Activated CD4-positive, alpha-beta T cell treated with anti-CD3 and anti-CD28 coated beads, Interleukin-2, amount 50 U/mL, for 48 hours (primary cell): ENCODE data around the gene KCNJ11.

Source experiments
- DNase-seq, 2 experiments: peaks; one replicate each; pipeline ENCODE4 v3.0.0-alpha.2; 2020

Gene KCNJ11

DNA sequence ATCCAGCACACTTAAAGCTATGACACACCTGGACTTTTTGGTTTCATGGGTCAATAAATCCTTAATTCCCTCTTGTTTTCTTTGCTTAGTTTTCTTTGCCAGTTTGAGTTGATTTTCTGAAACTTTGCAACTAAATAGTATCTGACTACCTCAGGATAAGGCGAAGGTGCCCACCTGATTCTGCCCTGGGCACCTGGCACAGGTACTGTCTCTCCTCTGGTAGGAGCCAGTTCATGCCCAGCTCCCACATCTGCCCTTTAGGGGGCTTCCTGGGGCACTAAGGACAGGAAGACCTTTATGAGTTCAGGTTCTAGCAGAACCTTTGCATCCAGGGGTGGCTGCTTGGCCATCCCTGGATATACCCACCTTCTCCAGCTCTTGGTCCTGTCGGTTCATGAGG, 19.6 kb upstream of the KCNJ11 start:
- DNase-seq: no peak

DNA sequence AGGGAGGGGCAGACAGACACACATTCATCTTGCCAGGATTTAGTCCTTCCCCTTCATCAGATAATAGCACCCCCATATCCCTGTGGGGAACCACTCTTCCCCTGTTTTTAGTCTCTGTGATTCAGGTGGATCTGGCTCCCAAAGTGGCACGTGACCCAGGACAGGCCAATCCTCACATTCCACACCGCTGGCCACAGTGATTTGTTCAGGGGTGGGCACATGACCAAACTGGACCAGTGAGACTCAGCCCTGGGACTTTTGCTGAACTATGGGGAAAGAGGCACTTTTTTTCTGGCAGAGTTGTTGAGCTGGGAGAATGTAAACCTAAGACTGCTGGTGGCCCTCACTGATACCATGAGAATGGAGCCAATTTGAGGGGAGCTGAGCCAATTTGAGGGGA, 19.1 kb upstream of the KCNJ11 start:
- no peak for DNase-seq

GRCh38 chr11:17406818-17407149, 18.3 kb upstream of the KCNJ11 start:
- DNase-seq: no peak

GRCh38 chr11:17406082-17406817, 17.8 kb upstream of the KCNJ11 start:
- DNase-seq: no peak

DNA sequence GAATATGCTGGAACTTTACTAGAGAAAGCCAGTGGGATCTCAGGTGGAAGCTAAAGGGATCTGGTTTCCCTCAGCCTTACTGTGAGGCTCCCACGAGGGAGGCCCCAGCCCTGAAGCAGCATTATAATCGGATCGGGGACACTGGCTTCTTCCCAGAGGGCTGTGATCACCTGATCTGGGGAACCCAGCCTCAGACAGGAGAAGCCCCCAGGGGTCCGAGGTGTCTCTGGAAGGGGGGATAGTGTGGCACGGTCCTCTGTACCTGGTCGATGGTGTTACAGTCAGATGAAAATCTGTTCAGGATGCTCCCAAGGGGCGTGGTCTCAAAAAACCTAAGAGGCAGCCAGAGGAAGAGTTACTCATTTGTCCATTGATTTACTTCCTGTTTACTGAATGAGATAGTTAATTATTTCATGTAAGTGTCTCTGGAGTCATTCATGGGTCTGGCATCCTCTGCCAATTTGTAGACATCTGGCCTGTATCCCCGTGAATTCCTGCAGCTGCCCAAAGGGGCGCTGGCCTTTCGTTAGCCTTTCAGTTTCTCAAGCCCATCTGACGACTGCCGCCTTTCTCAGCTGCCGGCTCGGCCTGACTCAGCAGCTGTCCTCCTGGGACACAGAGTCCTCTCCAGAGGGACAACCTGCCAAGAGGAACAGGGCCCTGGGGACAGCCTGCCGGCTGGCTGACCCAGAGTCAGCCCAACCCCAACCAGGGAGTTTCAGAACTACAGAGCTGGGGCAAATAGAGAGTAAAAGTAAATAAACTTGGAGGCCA, 17.0 kb upstream of the KCNJ11 start:
- DNase-seq: no peak

DNA sequence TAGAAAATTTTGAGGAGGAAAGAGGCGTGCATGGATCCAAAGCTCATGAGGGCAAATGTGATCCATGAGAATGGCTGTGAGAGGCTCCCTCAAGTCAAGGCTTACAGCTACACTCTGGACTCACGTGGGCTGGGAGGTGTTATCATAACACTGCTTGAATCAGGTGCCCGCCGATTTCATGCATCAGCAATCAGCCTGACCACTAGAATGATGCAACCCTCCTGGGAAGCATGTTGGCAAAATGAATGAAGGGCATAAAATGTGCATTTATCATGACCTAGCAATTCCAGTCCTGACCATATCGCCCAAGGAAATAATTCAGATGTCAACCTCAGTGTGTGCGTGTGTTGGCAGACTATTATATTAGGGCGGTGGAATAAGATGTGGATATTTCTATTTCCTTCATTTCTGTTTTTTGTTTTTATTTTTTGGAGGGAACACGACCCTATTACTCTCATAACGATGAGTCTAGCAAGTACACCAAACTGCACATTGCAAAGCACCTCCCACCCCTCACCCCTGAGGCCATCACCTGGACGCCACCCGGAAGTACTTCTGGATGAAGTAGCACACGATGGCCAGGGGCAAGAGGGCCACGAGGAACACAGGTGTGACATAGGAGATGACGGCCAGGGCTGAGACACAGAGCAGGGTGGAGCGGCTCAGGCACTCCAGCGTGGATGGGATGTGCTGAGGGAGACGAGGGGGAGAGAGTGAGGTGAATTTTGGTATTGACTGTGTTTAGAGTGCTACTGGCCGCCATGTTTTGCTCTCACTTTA, 15.7 kb upstream of the KCNJ11 start:
- no peak for DNase-seq

- no peak for DNase-seq
Observed at GRCh38 chr11:17402486-17402885, 14.0 kb upstream of the KCNJ11 start.

DNA sequence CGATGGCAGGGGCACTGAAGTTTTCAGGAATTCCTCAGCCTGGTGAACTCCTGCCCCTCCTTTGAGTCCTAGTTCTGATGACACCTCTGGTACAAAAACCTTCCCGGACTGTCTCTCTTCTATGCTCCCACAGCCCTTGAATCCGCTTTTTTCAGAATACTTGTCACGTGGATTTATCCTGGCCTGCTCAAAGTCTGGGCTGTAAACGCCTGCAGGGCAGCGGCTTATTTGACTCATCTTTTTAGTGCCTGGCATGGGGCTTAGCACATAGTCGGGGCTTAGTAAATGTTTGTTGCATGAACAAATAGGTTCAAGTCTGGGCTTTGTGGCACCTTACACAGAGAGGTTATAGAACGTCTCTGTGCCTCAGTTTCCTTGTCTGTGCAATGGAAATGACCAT, 13.4 kb upstream of the KCNJ11 start:
- no peak for DNase-seq

GRCh38 chr11:17401316-17401715, 12.9 kb upstream of the KCNJ11 start:
- DNase-seq: no peak

DNA sequence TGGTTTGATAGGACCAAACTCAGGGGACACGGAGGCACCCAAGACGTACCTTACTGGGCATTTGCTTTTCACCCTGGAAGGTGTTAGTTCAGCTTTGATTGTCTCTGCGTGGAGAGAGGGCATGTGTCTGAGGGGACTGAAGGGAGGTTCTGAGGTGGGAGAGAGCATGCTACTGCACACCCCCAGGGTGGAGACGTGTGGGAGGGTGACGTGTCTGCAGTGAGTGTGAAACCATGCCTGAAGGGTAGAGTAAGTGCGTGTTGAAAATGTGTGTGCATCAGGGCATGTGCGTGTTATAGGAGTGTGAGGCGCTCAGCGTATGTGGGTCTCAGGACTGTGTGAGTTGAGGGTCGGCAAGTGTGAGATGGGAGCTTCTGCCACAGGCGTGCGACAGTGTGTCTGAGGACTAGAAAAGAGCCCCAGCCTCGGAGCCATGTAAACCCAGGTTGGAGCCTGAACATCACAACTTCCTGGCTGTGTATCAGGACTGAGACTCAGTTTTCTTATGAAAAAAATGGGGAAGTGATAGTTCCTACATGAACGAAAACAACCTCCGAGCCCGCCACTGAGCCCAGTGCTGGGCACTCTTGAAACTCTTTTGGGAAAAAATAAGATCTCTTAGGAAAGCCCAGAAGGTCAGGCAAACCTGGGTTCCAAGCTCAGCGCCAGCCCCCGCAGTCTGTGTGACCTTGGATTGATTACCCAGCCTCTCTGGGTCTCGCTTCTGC, 11.8 kb upstream of the KCNJ11 start:
- DNase-seq: no peak

- DNase-seq: no peak
Observed at GRCh38 chr11:17399236-17399635, 10.8 kb upstream of the KCNJ11 start.

DNA sequence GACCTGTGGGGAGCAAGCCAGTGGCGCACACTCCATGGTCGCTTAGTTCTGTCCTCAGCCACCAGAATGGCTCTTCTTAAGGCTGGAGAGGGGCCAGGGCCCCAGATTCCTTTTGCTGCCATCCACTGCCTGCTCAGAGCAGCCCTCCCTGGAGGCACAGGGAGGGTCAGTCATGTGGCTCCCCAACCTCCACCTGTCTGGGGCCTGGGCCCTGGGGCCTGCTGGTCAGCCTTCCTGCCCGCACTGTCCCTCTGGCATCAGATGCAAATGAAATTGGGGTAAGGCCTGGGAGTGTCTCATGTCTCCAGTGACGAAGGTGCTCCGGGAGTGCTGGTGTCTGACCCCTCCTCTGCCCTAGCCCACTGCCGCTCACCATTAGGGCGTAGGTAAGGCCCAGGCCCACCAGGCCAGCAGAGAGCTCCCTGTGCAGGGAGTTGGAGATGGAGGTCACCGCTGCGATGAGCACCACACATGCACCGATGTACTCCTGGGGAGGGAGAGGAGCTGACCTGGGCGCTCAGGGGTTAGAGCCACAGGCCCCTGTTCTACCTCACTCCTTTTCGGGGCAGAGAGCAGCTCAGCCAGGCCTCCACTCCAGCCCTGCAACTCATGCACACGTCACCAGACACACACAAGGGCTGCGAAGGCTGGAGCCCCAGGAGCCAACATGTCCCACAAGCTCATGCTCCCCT, 9.0 kb upstream of the KCNJ11 start:
- DNase-seq: no peak

DNA sequence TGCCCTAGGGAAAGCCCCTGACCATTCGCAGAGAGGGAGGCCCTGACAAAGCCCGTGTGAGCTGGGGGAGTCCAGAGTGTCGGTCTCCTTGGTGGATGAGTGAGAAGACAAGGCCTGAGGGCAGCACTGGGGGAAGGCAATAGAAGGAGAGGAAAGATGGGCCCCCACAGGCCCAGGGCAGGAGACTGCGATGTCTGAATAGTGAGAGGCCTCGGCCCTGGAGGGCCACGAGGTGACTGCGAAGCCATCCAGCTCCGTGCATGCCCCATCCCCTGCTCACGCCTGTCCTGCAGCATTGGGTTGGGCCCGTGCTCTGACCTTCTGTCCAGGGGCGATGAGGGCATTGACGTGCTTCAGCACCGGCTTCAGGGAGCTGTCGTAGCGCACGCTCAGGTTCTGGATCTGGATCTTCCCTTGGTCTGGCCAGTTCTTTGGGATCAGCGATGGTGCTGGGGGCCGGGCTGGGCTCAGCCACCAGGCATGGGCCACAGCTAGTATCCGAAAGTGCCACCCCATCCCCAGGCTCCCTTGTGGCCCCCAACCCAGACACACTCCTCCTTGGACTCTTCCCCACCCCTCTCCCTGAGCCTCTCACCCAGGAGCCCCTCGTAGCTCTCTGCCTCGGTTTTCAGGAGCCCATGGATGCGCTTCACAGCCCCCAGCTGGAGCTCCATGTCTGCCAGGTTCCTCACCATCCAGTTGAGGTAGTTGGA, 8.3 kb upstream of the KCNJ11 start:
- no peak for DNase-seq

GRCh38 chr11:17395978-17396377, 7.5 kb upstream of the KCNJ11 start:
- DNase-seq: no peak

DNA sequence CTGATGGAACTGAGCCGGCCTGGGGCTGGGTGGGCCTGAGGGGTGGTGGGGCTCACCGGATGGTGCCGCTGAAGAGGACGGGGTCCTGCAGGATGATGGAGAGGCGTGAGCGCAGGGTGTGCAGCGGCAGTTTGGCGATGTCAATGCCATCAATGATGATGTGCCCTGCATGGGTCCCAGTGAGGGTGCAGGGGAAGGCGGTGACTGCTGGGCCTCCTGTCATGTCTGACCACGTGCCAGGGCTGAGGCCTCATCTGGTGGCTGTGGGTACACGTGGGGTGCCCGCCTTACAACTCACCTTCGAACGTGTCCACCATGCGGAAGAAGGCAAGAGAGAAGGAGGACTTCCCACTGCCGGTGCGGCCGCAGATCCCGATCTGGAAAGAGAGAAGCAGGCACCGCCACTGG, 7.1 kb upstream of the KCNJ11 start:
- no peak for DNase-seq

GRCh38 chr11:17394743-17395390, 6.4 kb upstream of the KCNJ11 start:
- DNase-seq: no peak

- DNase-seq: no peak
Observed at GRCh38 chr11:17393472-17393871, 5.0 kb upstream of the KCNJ11 start.

DNA sequence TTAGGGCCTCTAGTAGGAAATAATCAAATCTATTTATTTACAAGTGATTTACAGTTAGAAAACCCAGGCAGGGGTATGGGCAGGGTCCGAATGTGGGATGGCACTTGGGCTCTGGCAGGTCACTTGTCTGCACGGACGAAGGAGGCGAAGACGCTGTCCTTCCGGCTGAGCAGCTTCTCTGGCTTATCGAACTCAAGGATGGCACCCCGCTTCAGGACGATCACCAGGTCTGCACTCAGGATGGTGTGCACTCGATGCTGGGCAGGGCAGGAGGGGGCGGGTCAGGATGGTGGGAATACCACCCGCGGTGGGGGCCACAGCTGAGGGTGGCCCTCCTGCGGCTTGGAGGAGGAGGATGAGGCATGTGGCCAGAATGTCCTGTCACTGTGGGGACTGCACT, 4.4 kb upstream of the KCNJ11 start:
- DNase-seq: no peak

DNA sequence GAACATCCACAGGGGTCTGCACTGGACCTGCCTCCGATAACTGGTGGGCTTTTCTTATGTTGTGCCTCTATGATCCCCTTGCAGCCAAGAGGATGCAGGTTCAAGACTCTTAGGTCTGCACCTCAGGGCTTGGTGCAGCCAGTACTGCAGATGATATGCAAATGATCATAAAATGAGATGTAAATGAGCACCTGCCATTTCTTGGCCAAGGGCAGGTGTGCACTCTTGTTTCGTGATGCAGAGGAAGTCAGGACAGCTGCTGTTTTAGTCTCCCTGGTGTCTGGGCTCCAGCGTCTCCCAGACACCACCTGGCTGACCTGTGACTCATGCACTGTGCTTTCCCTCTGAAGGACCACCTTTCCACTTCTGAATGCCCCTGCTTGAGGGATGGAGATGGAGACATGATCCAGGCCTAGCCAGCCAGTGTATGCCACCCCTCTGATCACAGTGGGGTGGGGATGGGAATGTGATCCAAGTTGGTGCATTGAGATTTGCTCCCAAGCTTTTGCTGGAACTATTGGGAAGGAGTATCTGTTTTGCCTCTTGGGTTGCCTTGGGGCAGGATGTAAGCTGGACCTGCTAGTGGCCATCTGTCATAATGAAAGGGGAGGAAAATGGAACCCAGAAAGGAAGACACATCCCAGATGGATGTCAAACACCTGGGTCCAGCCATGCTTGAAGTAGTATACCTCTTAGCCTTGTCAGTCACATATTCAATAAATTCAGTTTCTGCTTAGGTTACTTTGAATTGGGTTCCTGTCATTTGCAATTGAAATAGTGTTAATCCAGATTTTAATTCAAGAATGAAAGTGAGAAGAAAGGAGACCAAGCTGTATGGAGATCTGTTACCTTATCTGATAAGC, 3.3 kb upstream of the KCNJ11 start:
- no peak for DNase-seq

DNA sequence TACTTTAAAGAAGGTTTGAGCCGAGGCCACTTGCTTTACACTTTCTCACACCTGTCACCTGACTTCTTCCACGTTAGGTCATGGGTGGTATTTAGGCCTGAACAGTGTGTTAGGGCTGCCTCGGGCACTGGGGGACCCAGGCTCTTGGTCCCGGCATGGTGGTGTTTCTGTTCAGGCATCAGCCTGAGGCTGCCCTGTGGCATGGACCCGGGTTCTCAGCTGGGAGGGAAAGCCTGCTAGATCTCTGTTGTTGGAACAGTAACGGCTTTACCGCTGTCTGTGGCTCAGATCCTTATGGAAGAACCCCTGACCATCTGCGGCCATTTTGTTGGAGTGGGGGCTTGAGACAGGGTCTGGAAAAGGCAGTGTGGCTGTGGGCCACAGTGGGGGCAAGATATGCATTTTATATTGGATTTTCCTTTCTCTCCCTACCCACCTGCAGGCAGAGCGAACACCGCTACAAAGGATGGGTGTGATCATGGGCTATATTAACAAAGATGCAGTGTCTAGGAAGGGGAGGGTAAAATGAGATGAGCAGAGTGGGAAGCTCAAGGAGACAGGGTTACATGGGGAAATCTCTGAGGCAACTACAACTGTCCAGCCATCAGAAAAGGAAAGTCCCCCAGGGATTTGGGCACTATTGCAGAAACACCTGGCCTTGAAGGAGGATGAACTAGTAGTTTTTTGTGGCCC, 1.6 kb upstream of the KCNJ11 start:
- no peak for DNase-seq
